IMR-90 (cell line): ENCODE data around the gene SLC9A9. TPM values are rescaled to one million over a fixed set of nuclear protein-coding genes. Genes with fewer than 3 reads are reported as not detected.

Source experiments
- ATAC-seq: fragments of 200-7000 bp; cut with Tn5 transposase; 2 replicates; pipeline ENCODE4 v1.9.1; 2020; ENCODE audit warnings: low read depth, mild to moderate bottlenecking, moderate library complexity
- BruUV-seq: library from RNA; stranded (reverse); fragments of 400-500 nt; replicated peaks from 2 replicates; lab custom pipeline; 2021; lab: Mats Ljungman, UMichigan
- CTCF ChIA-PET: fragments of 300-600 bp; formaldehyde crosslinking; extraction: SDS; loops from one replicate; lab custom pipeline; 2021; ENCODE audit warnings: antibody characterized with exemption; lab: Yijun Ruan, JAX
- POLR2A ChIA-PET: fragments of 300-600 bp; sonication (Branson Sonifier 250); formaldehyde crosslinking; loops from one replicate; lab custom pipeline; 2022; ENCODE audit warnings: antibody characterized with exemption; ENCODE audit not compliant: unreplicated experiment; lab: Charles Lee
- DNase-seq: peaks from one replicate; pipeline ENCODE4 v3.0.0; 2013
- H2AFZ ChIP-seq: replicated peaks from 2 replicates; pipeline ENCODE3; 2013; ENCODE audit warnings: low read length, mild to moderate bottlenecking; ENCODE audit not compliant: poor library complexity
- H2AK5ac ChIP-seq: 2 replicates; pipeline ENCODE4 v1.6.1; 2013; ENCODE audit warnings: low read depth, low read length, inconsistent platforms
- H2AK9ac ChIP-seq: replicated peaks from 2 replicates; pipeline ENCODE3; 2013; ENCODE audit warnings: mild to moderate bottlenecking, low read depth, low read length, moderate library complexity; ENCODE audit not compliant: poor library complexity
- H2BK120ac ChIP-seq: 2 replicates; pipeline ENCODE4 v1.6.1; 2013; ENCODE audit warnings: low read depth, low read length, inconsistent platforms
- H2BK15ac ChIP-seq: 3 replicates; pipeline ENCODE4 v1.6.1; 2013; ENCODE audit warnings: low read depth, low read length, inconsistent platforms
- H2BK20ac ChIP-seq: 2 replicates; pipeline ENCODE4 v1.6.1; 2013; ENCODE audit warnings: low read depth, mild to moderate bottlenecking, inconsistent platforms, low read length, moderate library complexity
- H2BK5ac ChIP-seq: 2 replicates; pipeline ENCODE4 v1.6.1; 2013; ENCODE audit warnings: mild to moderate bottlenecking, low read depth, low read length, inconsistent platforms; ENCODE audit not compliant: poor library complexity, severe bottlenecking
- H3K14ac ChIP-seq: replicated peaks from 2 replicates; pipeline ENCODE4 v1.6.1; 2013; ENCODE audit warnings: low read depth, low read length, inconsistent platforms
- H3K18ac ChIP-seq: 2 replicates; pipeline ENCODE4 v1.6.1; 2013; ENCODE audit warnings: low read depth, low read length, control low read depth
- H3K23ac ChIP-seq: 2 replicates; pipeline ENCODE4 v1.6.1; 2013; ENCODE audit warnings: low read depth, low read length, inconsistent platforms
- H3K27ac ChIP-seq: 2 replicates; pipeline ENCODE4 v1.5.1; 2013; ENCODE audit warnings: mild to moderate bottlenecking, control low read depth, low read length; ENCODE audit not compliant: insufficient read depth
- H3K27me3 ChIP-seq: 2 replicates; pipeline ENCODE4 v1.6.1; 2013; ENCODE audit warnings: low read length; ENCODE audit not compliant: control insufficient read depth, insufficient read depth
- H3K36me3 ChIP-seq: 2 replicates; pipeline ENCODE4 v1.6.1; 2013; ENCODE audit warnings: low read length, mixed read lengths; ENCODE audit not compliant: control insufficient read depth, insufficient read depth
- H3K4ac ChIP-seq: 2 replicates; pipeline ENCODE4 v1.6.1; 2013; ENCODE audit warnings: low read depth, low read length, inconsistent platforms
- H3K4me1 ChIP-seq: 2 replicates; pipeline ENCODE4 v1.6.1; 2013; ENCODE audit warnings: low read length, mixed read lengths; ENCODE audit not compliant: control insufficient read depth, insufficient read depth
- H3K4me2 ChIP-seq: 2 replicates; pipeline ENCODE4 v1.6.1; 2013; ENCODE audit warnings: low read depth, mild to moderate bottlenecking, control low read depth, low read length, moderate library complexity
- H3K4me3 ChIP-seq: 2 replicates; pipeline ENCODE4 v1.5.1; 2013; ENCODE audit warnings: low read depth, mild to moderate bottlenecking, control low read depth, low read length, moderate library complexity; ENCODE audit not compliant: insufficient read depth
- H3K56ac ChIP-seq: 2 replicates; pipeline ENCODE4 v1.6.1; 2013; ENCODE audit warnings: low read length, inconsistent platforms; ENCODE audit not compliant: insufficient read depth; ENCODE audit errors: extremely low read depth
- H3K79me1 ChIP-seq, 2 experiments: 2 replicates each; pipeline ENCODE4 v1.6.1; 2013; ENCODE audit warnings: low read length in 2 of 2, inconsistent platforms in 1 of 2, low read depth in 1 of 2
- H3K9ac ChIP-seq: 2 replicates; pipeline ENCODE4 v1.6.1; 2013; ENCODE audit warnings: low read depth, low read length, control low read depth
- H3K9me1 ChIP-seq: 2 replicates; pipeline ENCODE4 v1.6.1; 2013; ENCODE audit warnings: low read length, inconsistent platforms; ENCODE audit not compliant: insufficient read depth
- H3K9me3 ChIP-seq: 2 replicates; pipeline ENCODE4 v1.6.1; 2013; ENCODE audit warnings: low read length; ENCODE audit not compliant: control insufficient read depth, insufficient read depth
- H4K20me1 ChIP-seq: 2 replicates; pipeline ENCODE4 v1.6.1; 2013; ENCODE audit warnings: low read length, inconsistent platforms; ENCODE audit not compliant: insufficient read depth
- H4K5ac ChIP-seq: 2 replicates; pipeline ENCODE4 v1.6.1; 2013; ENCODE audit warnings: mild to moderate bottlenecking, low read depth, low read length, control low read depth
- H4K8ac ChIP-seq, 2 experiments: 2 replicates each; pipeline ENCODE4 v1.6.1; 2013; ENCODE audit warnings: low read depth in 2 of 2, low read length in 2 of 2, control low read depth in 1 of 2, inconsistent platforms in 1 of 2
- H4K91ac ChIP-seq: 2 replicates; pipeline ENCODE4 v1.6.1; 2013; ENCODE audit warnings: low read depth, low read length, inconsistent platforms; ENCODE audit not compliant: insufficient read depth
- MAFK ChIP-seq: IDR thresholded peaks from 2 replicates; pipeline ENCODE4 v1.6.1; 2012; ENCODE audit warnings: low read depth, low read length, improper control_type of control experiment
- RCOR1 ChIP-seq: IDR thresholded peaks from 2 replicates; pipeline ENCODE4 v1.6.1; 2012; ENCODE audit warnings: mild to moderate bottlenecking, low read length, improper control_type of control experiment; ENCODE audit not compliant: insufficient replicate concordance
- WGBS, 2 experiments: methylation state at CpG; one replicate each; pipeline versions ENCODE4 v1.1.5 to v1.1.7; 2013; ENCODE audit warnings: missing lambda C conversion rate in 2 of 2; ENCODE audit not compliant: insufficient read length in 1 of 2; ENCODE audit errors: extremely low coverage in 2 of 2; 5-methylcytosine and 5-hydroxymethylcytosine counted together
- dilution Hi-C: fragments of 300-500 bp; cut with HindIII; formaldehyde crosslinking; loops from one replicate; pipeline ENCODE4 v1.14.3; 2018; ENCODE audit warnings: low sequenced_read_pairs; ENCODE audit not compliant: unreplicated experiment
- in situ Hi-C: fragments of 300-500 bp; cut with MboI; formaldehyde crosslinking; loops from 3 replicates; pipeline ENCODE4 v1.14.3; 2019; ENCODE audit warnings: low sequenced_read_pairs, inconsistent platforms, mixed read lengths
- intact Hi-C: fragments of 100-400 bp; cut with micrococcal nuclease; formaldehyde crosslinking; loops from 2 replicates; pipeline ENCODE4 v1.10.0; 2022
- polyA plus RNA-seq, 3 experiments: library from polyadenylated mRNA; depleted of rRNA; stranded (reverse); fragments of >200 nt; gene quantifications; 2 replicates each; pipeline ENCODE4 v1.2.3, GENCODE V29; 2012; ENCODE audit warnings: low replicate concordance in 1 of 3
- total RNA-seq: library from RNA; depleted of rRNA; stranded (reverse); fragments of >200 nt; gene quantifications from 2 replicates; pipeline ENCODE4 v1.2.3, GENCODE V29; 2012

The SLC9A9 gene
- total and polyA plus RNA-seq, 2 of the 4 experiments (the other 2 are of a cell fraction): 1.4 to 2.3 TPM

- ATAC-seq (no peak), DNase-seq (no peak)
- Histone ChIP-seq H3K23ac (no peak overlapping the region), H3K4me3 (no peak overlapping the region), H3K4ac (no peak overlapping the region), H2BK5ac (no peak overlapping the region), H4K5ac (no peak overlapping the region), H2BK20ac (no peak overlapping the region), H3K9ac (no peak overlapping the region), H3K4me1 (no peaks in the 10 kb centered on the region), H3K36me3 (no peaks in the 10 kb centered on the region), H3K18ac (no peak overlapping the region), H3K56ac (no peak overlapping the region), H4K91ac (no peak overlapping the region), H2AFZ (no peak overlapping the region), H4K20me1 (no peaks in the 10 kb centered on the region), H2AK9ac (no peak overlapping the region), H3K27me3 (no peaks in the 10 kb centered on the region), H4K8ac (no peak overlapping the region), H3K9me1 (no peaks in the 10 kb centered on the region), H3K4me2 (no peak overlapping the region), H2BK15ac (no peak overlapping the region), H2AK5ac (no peak overlapping the region), H3K9me3 (no peaks in the 10 kb centered on the region), H2BK120ac (no peak overlapping the region), H3K27ac (no peak overlapping the region), H3K79me1 (no peaks in the 10 kb centered on the region), H3K14ac (no peak overlapping the region)
- in situ Hi-C loops (loop anchor here (10.0 kb wide), 1 partner anchor 549 kb away; no protein-coding TSS in a partner anchor), dilution Hi-C loops (no loop called here), intact Hi-C loops (no loop called here)
- ChIA-PET POLR2A (no interaction called here), CTCF (no interaction called here)
- WGBS, 2 experiments: no CpG with 5 or more reads among the region's 2 CpGs
- no TSS peak for BruUV-seq
- TF ChIP-seq MAFK: peak; percentile 91
- TF ChIP-seq RCOR1: no peak
Measured at GRCh38 chr3:143653935-143654334, 194.3 kb downstream of the SLC9A9 start.
